WTC11 (cell line): ENCODE measurements around the gene GRIPAP1. TPM values are rescaled to one million over a fixed set of nuclear protein-coding genes. Genes with fewer than 3 reads are reported as not detected.

Source experiments
- ATAC-seq: fragments of 200-7000 bp; cut with Tn5 transposase; 2 replicates; pipeline ENCODE4 v1.10.0; 2021; ENCODE audit warnings: mild to moderate bottlenecking, moderate library complexity
- CTCF ChIA-PET: fragments of 300-600 bp; sonication (Branson Sonifier 250); formaldehyde crosslinking; loops from one replicate; lab custom pipeline; 2021; ENCODE audit warnings: antibody characterized with exemption; lab: Charles Lee
- POLR2A ChIA-PET: fragments of 350-600 bp; sonication (Branson Sonifier 250); formaldehyde crosslinking; loops from one replicate; lab custom pipeline; 2021; ENCODE audit warnings: antibody characterized with exemption; lab: Charles Lee
- DNase-seq: peaks from one replicate; pipeline ENCODE4 v3.0.0; 2021; ENCODE audit warnings: low spot score
- H3K27ac Mint-ChIP-seq: 2 replicates; pipeline ENCODE4 v1.8.0; 2021; ENCODE audit warnings: mixed read lengths
- H3K27me3 Mint-ChIP-seq: 2 replicates; pipeline ENCODE4 v1.8.0; 2021; ENCODE audit warnings: low read depth, mild to moderate bottlenecking, moderate library complexity, mixed read lengths
- H3K36me3 Mint-ChIP-seq: 2 replicates; pipeline ENCODE4 v1.8.0; 2021; ENCODE audit warnings: mixed read lengths
- H3K4me1 Mint-ChIP-seq: 2 replicates; pipeline ENCODE4 v1.8.0; 2022; ENCODE audit warnings: mixed read lengths
- H3K4me3 Mint-ChIP-seq: 2 replicates; pipeline ENCODE4 v1.8.0; 2021; ENCODE audit warnings: mild to moderate bottlenecking, moderate library complexity, mixed read lengths
- H3K9me3 Mint-ChIP-seq: 2 replicates; pipeline ENCODE4 v1.8.0; 2021; ENCODE audit warnings: mixed read lengths
- ATF3 ChIP-seq: sonication (generic); formaldehyde crosslinking; conservative IDR thresholded peaks from 2 replicates; pipeline ENCODE4 v1.8.1; 2022; ENCODE audit warnings: mild to moderate bottlenecking, missing genetic modification reagents
- CTCF ChIP-seq: fragments of 200-600 bp; IDR thresholded peaks from 2 replicates; pipeline ENCODE4 v1.8.0; 2022; ENCODE audit warnings: antibody characterized with exemption
- E2F1 ChIP-seq: sonication (generic); formaldehyde crosslinking; IDR thresholded peaks from 2 replicates; pipeline ENCODE4 v1.8.0; 2022; ENCODE audit warnings: mild to moderate bottlenecking, missing genetic modification reagents
- GTF2I ChIP-seq: fragments of 250-450 bp; sonication (Bioruptor Pico); conservative IDR thresholded peaks from 2 replicates; pipeline ENCODE4 v1.4.0; 2021; ENCODE audit warnings: mild to moderate bottlenecking
- HMGA2 ChIP-seq: fragments of 250-450 bp; sonication (Bioruptor Pico); IDR thresholded peaks from 2 replicates; pipeline ENCODE4 v1.4.0; 2021; ENCODE audit warnings: mild to moderate bottlenecking, moderate library complexity
- IRF1 ChIP-seq: sonication (generic); formaldehyde crosslinking; IDR thresholded peaks from 2 replicates; pipeline ENCODE4 v1.8.0; 2023; ENCODE audit warnings: missing genetic modification reagents
- JAZF1 ChIP-seq: fragments of 250-450 bp; sonication (Bioruptor Pico); IDR thresholded peaks from 2 replicates; pipeline ENCODE4 v1.9.0; 2021; ENCODE audit warnings: moderate library complexity, mild to moderate bottlenecking, inconsistent platforms
- MYBL2 ChIP-seq: sonication (generic); formaldehyde crosslinking; IDR thresholded peaks from 2 replicates; pipeline ENCODE4 v1.8.1; 2023; ENCODE audit warnings: mild to moderate bottlenecking, moderate library complexity, missing genetic modification reagents
- NFYB ChIP-seq: sonication (generic); formaldehyde crosslinking; conservative IDR thresholded peaks from 2 replicates; pipeline ENCODE4 v1.8.0; 2022; ENCODE audit warnings: low read depth, missing genetic modification reagents
- SMAD4 ChIP-seq: sonication (generic); formaldehyde crosslinking; IDR thresholded peaks from 2 replicates; pipeline ENCODE4 v1.8.0; 2022; ENCODE audit warnings: mild to moderate bottlenecking, missing genetic modification reagents
- SP1 ChIP-seq: sonication (generic); formaldehyde crosslinking; conservative IDR thresholded peaks from 2 replicates; pipeline ENCODE4 v1.8.1; 2022; ENCODE audit warnings: missing genetic modification reagents
- ZNF219 ChIP-seq: sonication (generic); formaldehyde crosslinking; IDR thresholded peaks from 2 replicates; pipeline ENCODE4 v1.8.0; 2023; ENCODE audit warnings: missing genetic modification reagents, mild to moderate bottlenecking, borderline replicate concordance
- ZNF263 ChIP-seq: sonication (generic); formaldehyde crosslinking; IDR thresholded peaks from 2 replicates; pipeline ENCODE4 v1.8.1; 2022; ENCODE audit warnings: low read depth, mild to moderate bottlenecking, moderate library complexity, missing genetic modification reagents
- ZNF281 ChIP-seq: sonication (generic); formaldehyde crosslinking; IDR thresholded peaks from 2 replicates; pipeline ENCODE4 v1.8.0; 2023; ENCODE audit warnings: mild to moderate bottlenecking, missing genetic modification reagents
- ZNF671 ChIP-seq: fragments of 250-450 bp; sonication (Bioruptor Pico); IDR thresholded peaks from 2 replicates; pipeline ENCODE4 v1.8.0; 2021; ENCODE audit warnings: mild to moderate bottlenecking
- total RNA-seq: library from RNA; stranded (reverse); gene quantifications from 3 replicates; pipeline ENCODE4 v1.2.3, GENCODE V29; 2021

The GRIPAP1 gene
- total RNA-seq, 1 experiment from 2014 or later: 70.7 TPM

- no peaks in the 10 kb centered on the region; the same call in 1 of the 2 replicates for H3K27me3 Mint-ChIP-seq
- H3K27ac Mint-ChIP-seq: peak within 1 kb of the TSS; percentile 97
- TF ChIP-seq HMGA2 (CRISPR knock-in tag) (no peak), CTCF (peak; percentile 51), GTF2I (CRISPR knock-in tag) (0 out of 2 replicates have a peak, but pooled peaks have one; percentile 68), ZNF263 (CRISPR knock-in tag) (peak; percentile 51; the same call in 1 of the 2 replicates), SP1 (CRISPR knock-in tag) (peak; percentile 47; the same call in 1 of the 2 replicates), NFYB (0 out of 2 replicates have a peak, but pooled peaks have one; percentile 23)
- peaks cover 13% of the 10 kb centered on the region for H3K36me3 Mint-ChIP-seq
- H3K9me3 Mint-ChIP-seq: no peaks in the 10 kb centered on the region
- H3K4me3 Mint-ChIP-seq: peak within 1 kb of the TSS; percentile 88
- ChIA-PET CTCF (interaction anchor here (0.6 to 2.7 kb wide), 8 partner anchors 10 to 281 kb away, joined by 3 to 14 read pairs (median 4); partner anchors contain the start of genes GRIPAP1, KCND1, MAGIX and PRAF2), POLR2A (interaction anchor here (0.7 to 1.7 kb wide), 3 partner anchors 41 to 743 kb away, joined by 4 to 10 read pairs (median 4); partner anchors contain the start of gene GRIPAP1)
- DNase-seq (peak; percentile 97), ATAC-seq (peak; percentile 81)
- H3K4me1 Mint-ChIP-seq: peaks cover 29% of the 10 kb centered on the region
Measured at GRCh38 chrX:49043220-49043986, 41.3 kb upstream of the GRIPAP1 start, which contains the start of gene TFE3. Gene TFE3, minus strand, starts transcription at chrX:49043357. Its CDS starts 131 bp downstream, at chrX:49043226.

- POLR2A ChIA-PET: interaction anchor here (0.9 to 1.7 kb wide), 3 partner anchors 15 to 40 kb away, joined by 3 to 10 read pairs (median 3); partner anchors contain the start of genes GRIPAP1 and WDR45
- TF ChIP-seq SMAD4 (CRISPR knock-in tag): no peak
- peak; percentile 10 for DNase-seq
- H3K4me1 Mint-ChIP-seq: peaks cover 29% of the 10 kb centered on the region
- peak overlapping the region; percentile 88 for H3K4me3 Mint-ChIP-seq
- H3K27me3 Mint-ChIP-seq: no peaks in the 10 kb centered on the region; the same call in 1 of the 2 replicates
- CTCF ChIA-PET: interaction anchor here (0.6 to 2.7 kb wide), 2 partner anchors 70 to 120 kb away, joined by 3 to 14 read pairs; partner anchors contain the start of genes KCND1 and MAGIX
- ATAC-seq: no peak
- peaks cover 17% of the 10 kb centered on the region for H3K36me3 Mint-ChIP-seq
- peak overlapping the region; percentile 90 for H3K27ac Mint-ChIP-seq
- H3K9me3 Mint-ChIP-seq: no peaks in the 10 kb centered on the region
Measured at GRCh38 chrX:49042581-49043219, 40.6 kb upstream of the GRIPAP1 start.

- no peaks in the 10 kb centered on the region for H3K9me3 Mint-ChIP-seq
- DNase-seq: no peak
- H3K36me3 Mint-ChIP-seq: peaks cover 22% of the 10 kb centered on the region
- ATAC-seq: no peak
- H3K4me1 Mint-ChIP-seq: peaks cover 29% of the 10 kb centered on the region
- POLR2A ChIA-PET: interaction anchor here (0.9 to 1.7 kb wide), 3 partner anchors 16 to 39 kb away, joined by 3 to 10 read pairs (median 3); partner anchors contain the start of genes GRIPAP1 and WDR45
- no peaks in the 10 kb centered on the region; the same call in 1 of the 2 replicates for H3K27me3 Mint-ChIP-seq
- CTCF ChIA-PET: interaction anchor here (2.7 kb wide), 1 partner anchor 70 kb away, joined by 14 read pairs; the partner anchor contains the start of gene KCND1
- TF ChIP-seq ZNF219 (no peak), IRF1 (no peak), E2F1 (CRISPR knock-in tag) (no peak), MYBL2 (CRISPR knock-in tag) (no peak), ZNF281 (no peak), JAZF1 (CRISPR knock-in tag) (no peak), ATF3 (CRISPR knock-in tag) (no peak), ZNF671 (CRISPR knock-in tag) (no peak)
- H3K27ac Mint-ChIP-seq: peak overlapping the region; percentile 90
- peak overlapping the region; percentile 88 for H3K4me3 Mint-ChIP-seq
Measured at GRCh38 chrX:49041744-49042580, 39.9 kb upstream of the GRIPAP1 start.
